ENCODE results near the gene PTPRD. TPM values are rescaled to one million over a fixed set of nuclear protein-coding genes. Genes with fewer than 3 reads are reported as not detected.

PTPRD gene
- total RNA-seq, 1 donor from 2014 or later = 197 TPM

DNA sequence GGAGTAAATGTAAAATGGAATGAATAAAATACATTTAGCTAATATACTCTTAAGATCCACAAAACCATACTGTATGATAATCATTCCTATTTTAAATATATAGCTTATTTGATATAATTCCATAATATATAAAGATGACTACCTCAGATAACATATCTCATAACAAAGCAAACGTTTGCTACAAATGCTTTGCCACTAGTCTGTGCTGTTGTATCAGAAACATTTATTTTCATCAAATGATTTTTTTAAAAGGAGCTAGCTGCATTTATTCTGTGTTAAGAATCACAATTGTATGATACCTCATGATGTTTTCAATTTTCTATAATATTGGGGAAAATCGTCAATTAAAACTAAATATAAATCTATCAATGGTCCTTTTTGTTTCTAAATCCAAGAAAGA, 567.2 kb downstream of the PTPRD start:
- no peaks in the 10 kb centered on the region for H3K36me3 Mint-ChIP-seq
- TF ChIP-seq, protein P1, sequence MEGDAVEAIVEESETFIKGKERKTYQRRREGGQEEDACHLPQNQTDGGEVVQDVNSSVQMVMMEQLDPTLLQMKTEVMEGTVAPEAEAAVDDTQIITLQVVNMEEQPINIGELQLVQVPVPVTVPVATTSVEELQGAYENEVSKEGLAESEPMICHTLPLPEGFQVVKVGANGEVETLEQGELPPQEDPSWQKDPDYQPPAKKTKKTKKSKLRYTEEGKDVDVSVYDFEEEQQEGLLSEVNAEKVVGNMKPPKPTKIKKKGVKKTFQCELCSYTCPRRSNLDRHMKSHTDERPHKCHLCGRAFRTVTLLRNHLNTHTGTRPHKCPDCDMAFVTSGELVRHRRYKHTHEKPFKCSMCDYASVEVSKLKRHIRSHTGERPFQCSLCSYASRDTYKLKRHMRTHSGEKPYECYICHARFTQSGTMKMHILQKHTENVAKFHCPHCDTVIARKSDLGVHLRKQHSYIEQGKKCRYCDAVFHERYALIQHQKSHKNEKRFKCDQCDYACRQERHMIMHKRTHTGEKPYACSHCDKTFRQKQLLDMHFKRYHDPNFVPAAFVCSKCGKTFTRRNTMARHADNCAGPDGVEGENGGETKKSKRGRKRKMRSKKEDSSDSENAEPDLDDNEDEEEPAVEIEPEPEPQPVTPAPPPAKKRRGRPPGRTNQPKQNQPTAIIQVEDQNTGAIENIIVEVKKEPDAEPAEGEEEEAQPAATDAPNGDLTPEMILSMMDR (conservative IDR thresholded peaks at IDR 0.05) = peak; percentile 70
- H3K9me3 Mint-ChIP-seq = no peaks in the 10 kb centered on the region
- no peak for DNase-seq (ENCODE audit: extremely low spot score, unreplicated experiment)
- H3K27ac Mint-ChIP-seq = no peak overlapping the region
- H3K4me3 Mint-ChIP-seq = no peak overlapping the region
- no peaks in the 10 kb centered on the region for H3K4me1 Mint-ChIP-seq (ENCODE audit: unreplicated experiment)
- no peaks in the 10 kb centered on the region for H3K27me3 Mint-ChIP-seq

DNA sequence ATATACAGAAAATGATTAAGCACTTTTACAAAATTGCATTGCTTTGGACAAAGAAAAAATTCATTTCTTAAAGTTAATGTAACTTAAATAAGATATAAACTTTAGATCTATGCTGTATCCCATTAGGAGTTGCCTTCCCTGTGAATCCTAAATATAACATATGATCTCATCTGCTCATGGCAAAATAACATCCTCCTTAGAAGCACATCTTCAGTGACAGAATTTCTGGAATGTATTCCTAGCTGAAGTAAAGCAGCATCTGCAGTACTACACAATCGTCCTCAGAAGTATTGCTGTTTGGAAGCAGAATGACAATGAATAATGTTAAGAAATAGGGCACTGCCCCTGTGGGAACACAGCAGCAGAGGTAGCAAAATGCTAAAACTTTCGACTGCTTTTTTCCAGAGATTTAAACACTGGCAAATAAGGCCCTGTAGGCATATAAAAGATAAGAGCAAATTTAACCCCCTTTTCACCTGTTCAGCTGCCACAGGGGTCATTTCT, 571.0 kb downstream of the PTPRD start:
- no peaks in the 10 kb centered on the region for H3K36me3 Mint-ChIP-seq
- no peaks in the 10 kb centered on the region for H3K27me3 Mint-ChIP-seq
- DNase-seq (ENCODE audit: extremely low spot score, unreplicated experiment) = no peak
- H3K4me3 Mint-ChIP-seq = no peak overlapping the region
- H3K9me3 Mint-ChIP-seq = no peaks in the 10 kb centered on the region
- H3K27ac Mint-ChIP-seq = no peak overlapping the region
- no peaks in the 10 kb centered on the region for H3K4me1 Mint-ChIP-seq (ENCODE audit: unreplicated experiment)
- TF ChIP-seq, protein P1 (conservative IDR thresholded peaks at IDR 0.05) = no peak

DNA sequence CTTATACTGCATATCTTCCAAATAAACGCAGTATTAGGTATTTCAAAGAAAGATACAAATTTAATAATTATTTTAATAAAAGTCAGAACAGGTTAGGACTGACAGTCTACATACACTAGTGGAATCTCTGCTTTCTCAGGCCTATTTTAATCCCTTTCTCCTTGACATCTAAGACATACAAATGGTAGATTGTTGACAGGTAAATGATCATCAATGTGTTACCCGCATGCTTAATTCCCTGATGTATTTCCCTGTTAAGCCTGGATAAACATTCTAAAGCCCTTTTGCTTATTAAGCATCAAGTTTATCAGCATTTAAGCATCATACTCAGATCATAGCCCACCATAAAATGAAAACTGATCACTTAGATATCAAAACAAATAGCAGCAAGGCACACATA, 576.7 kb downstream of the PTPRD start:
- no peak overlapping the region for H3K4me3 Mint-ChIP-seq
- H3K9me3 Mint-ChIP-seq = no peaks in the 10 kb centered on the region
- no peak overlapping the region for H3K27ac Mint-ChIP-seq
- DNase-seq (ENCODE audit: extremely low spot score, unreplicated experiment) = no peak
- no peaks in the 10 kb centered on the region for H3K4me1 Mint-ChIP-seq (ENCODE audit: unreplicated experiment)
- H3K27me3 Mint-ChIP-seq = no peaks in the 10 kb centered on the region
- TF ChIP-seq, protein P1 (conservative IDR thresholded peaks at IDR 0.05) = no peak
- no peaks in the 10 kb centered on the region for H3K36me3 Mint-ChIP-seq

DNA sequence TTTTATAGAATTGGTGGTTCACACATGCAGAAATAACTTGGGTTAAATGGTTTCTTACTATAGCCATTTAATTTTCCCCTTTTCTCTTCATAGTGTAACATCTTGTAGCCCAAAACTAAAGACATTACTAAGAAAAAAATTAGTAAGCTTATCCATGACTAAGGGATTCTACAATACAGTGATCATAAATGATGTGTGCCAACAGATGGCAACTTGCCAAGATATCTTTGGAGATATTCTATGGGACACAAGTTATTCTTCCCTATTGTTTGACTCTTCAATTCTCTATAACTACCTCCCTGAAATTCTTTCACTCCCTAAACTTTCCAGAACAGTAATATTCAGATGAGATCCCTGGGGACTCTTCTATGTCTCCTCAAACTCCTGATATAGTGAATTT, 580.6 kb downstream of the PTPRD start:
- Mint-ChIP-seq H3K36me3 (no peaks in the 10 kb centered on the region), H3K27me3 (no peaks in the 10 kb centered on the region), H3K27ac (no peak overlapping the region), H3K9me3 (peaks cover 5% of the 10 kb centered on the region), H3K4me1 (ENCODE audit: unreplicated experiment) (no peaks in the 10 kb centered on the region), H3K4me3 (no peak overlapping the region)
- no peak for DNase-seq (ENCODE audit: extremely low spot score, unreplicated experiment)
- TF ChIP-seq, protein P1 (conservative IDR thresholded peaks at IDR 0.05) = no peak

DNA sequence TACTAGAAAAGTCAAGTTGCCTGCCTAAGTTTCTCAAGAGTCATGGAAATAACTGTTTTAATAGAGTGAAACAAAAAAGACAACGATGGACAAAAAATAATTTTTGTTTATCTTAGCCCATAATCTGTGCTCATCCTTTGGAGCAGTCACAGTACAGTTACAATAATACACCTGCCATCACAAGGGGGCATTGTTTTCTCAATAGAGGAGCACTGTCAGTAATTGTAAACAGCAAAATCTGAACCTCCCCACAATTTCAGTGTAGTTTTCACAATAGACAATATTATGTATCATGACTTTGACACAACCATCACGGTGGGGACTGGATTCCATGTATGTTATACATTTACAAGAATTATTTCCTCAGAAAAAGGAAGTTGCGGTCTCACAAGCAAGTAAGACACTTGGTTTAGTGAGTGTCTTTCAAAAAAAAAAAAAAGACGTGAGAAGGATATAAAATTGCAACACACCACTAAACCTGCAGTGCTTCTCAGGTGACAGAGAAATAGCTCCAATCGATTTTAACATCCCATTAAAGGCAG, 586.3 kb downstream of the PTPRD start:
- H3K27ac Mint-ChIP-seq = no peak overlapping the region
- H3K4me1 Mint-ChIP-seq (ENCODE audit: unreplicated experiment) = no peaks in the 10 kb centered on the region
- peaks cover 5% of the 10 kb centered on the region for H3K9me3 Mint-ChIP-seq
- TF ChIP-seq, protein P1 (conservative IDR thresholded peaks at IDR 0.05) = no peak
- H3K36me3 Mint-ChIP-seq = no peaks in the 10 kb centered on the region
- no peaks in the 10 kb centered on the region for H3K27me3 Mint-ChIP-seq
- no peak for DNase-seq (ENCODE audit: extremely low spot score, unreplicated experiment)
- no peak overlapping the region for H3K4me3 Mint-ChIP-seq

DNA sequence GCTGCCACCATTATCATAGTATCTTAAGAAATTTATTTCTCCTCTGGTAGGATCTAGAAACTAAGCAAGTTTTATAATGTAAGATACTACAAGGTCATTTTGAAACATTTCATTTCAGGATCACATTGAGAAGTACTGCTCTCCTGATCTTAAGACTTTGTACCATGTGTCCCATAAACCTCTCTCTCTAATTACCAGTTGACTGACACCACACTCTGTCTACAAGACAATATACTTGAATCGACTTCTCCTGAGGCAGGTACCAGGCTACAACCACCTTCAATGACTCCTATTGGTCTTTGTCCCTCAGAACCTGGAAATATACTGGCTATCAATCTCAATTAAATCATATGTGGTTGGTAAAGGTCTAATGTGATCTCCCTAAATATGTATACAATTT, 597.0 kb downstream of the PTPRD start:
- no peaks in the 10 kb centered on the region for H3K4me1 Mint-ChIP-seq (ENCODE audit: unreplicated experiment)
- no peak for DNase-seq (ENCODE audit: extremely low spot score, unreplicated experiment)
- H3K9me3 Mint-ChIP-seq = no peaks in the 10 kb centered on the region
- no peaks in the 10 kb centered on the region for H3K36me3 Mint-ChIP-seq
- no peak overlapping the region for H3K27ac Mint-ChIP-seq
- TF ChIP-seq, protein P1 (conservative IDR thresholded peaks at IDR 0.05) = no peak
- no peaks in the 10 kb centered on the region for H3K27me3 Mint-ChIP-seq
- no peak overlapping the region for H3K4me3 Mint-ChIP-seq
